ENCODE measurements around the gene C16orf89. TPM values are rescaled to one million over a fixed set of nuclear protein-coding genes. Genes with fewer than 3 reads are reported as not detected.
"Not testable (repeated sequence)": the region's sequence is repeated elsewhere in the genome, so short reads cannot be mapped to it uniquely, and the experiment has no call there.

Gene C16orf89
- polyA plus RNA-seq, 3 donors = not detected

DNA sequence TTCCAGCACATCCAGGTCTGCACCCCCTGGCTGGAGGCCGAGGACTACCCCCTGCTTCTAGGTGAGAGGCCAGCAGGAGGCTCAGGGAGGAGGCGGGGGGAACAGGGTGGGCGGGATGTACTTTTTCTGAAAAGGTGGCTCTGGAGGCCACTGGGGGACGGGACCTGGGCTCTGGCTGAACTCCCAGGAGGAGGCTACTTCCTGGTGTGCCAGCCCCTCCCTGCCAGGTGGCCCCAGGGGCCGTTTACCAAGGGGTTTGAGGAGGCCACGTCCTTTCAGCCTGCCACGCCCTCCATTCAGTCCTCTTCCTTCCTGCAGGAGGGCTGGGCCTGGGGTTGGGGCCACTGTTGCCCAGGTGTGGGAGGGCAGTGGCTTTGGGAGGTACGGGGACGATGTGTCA lies 15.2 kb upstream of the C16orf89 start:
- WGBS (ENCODE audit: insufficient coverage) = 100% methylated on average over 3 of the region's 9 CpGs
- H3K9me3 ChIP-seq (replicated peaks in 1 of 2; ENCODE audit: control insufficient read depth in 1 of 2, insufficient read depth in 1 of 2, low read length in 2 of 2); H3K4me1 Mint-ChIP-seq: not testable (repeated sequence)

DNA sequence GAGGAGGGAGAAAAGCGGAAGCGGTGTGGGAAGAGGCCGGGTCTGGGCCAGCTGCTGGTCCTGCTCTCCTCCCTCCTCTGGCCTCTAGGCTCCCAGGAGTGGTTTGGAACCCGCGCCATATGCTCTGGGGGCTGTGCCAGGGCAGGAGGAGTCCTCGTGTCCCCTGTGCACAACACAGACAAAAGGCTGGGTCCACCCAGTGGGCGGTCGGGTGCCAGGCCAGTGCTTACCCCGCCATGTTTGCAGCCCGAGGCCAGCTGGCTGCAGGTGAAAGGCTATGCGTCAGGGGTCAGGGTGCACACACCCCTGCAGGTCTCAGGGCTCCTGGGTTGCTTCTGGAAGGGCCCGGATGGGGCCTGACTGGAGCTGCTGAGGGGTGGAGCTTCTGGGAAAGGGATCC lies 14.7 kb upstream of the C16orf89 start:
- H3K9me3 ChIP-seq (replicated peaks in 1 of 2; ENCODE audit: control insufficient read depth in 1 of 2, insufficient read depth in 1 of 2, low read length in 2 of 2); H3K4me3 Mint-ChIP-seq; H3K9me3 Mint-ChIP-seq; H3K79me2 ChIP-seq (ENCODE audit: insufficient read depth, low read length); H2AFZ ChIP-seq (ENCODE audit: insufficient read depth, low read depth, low read length, poor library complexity, severe bottlenecking); H3K27ac ChIP-seq (ENCODE audit: low read depth in 1 of 2, low read length in 2 of 2); H3K4me3 ChIP-seq (replicated peaks in 1 of 3; ENCODE audit: low read depth in 2 of 3, low read length in 3 of 3); H3K27me3 ChIP-seq (ENCODE audit: control insufficient read depth in 2 of 2, insufficient read depth in 2 of 2, low read length in 2 of 2); H3K27me3 Mint-ChIP-seq (ENCODE audit: low read depth in 3 of 3); H3K9ac ChIP-seq (ENCODE audit: insufficient read depth, low read length, poor library complexity, severe bottlenecking); H3K27ac Mint-ChIP-seq; intact Hi-C loops (cut with micrococcal nuclease); H3K4me1 Mint-ChIP-seq; DNase-seq; H3K4me2 ChIP-seq (replicated peaks; ENCODE audit: extremely low read depth, low read length, poor library complexity, severe bottlenecking); H4K20me1 ChIP-seq (ENCODE audit: insufficient read depth, low read length); H3K4me1 ChIP-seq (ENCODE audit: control insufficient read depth in 1 of 2, insufficient read depth in 2 of 2, low read length in 2 of 2): not testable (repeated sequence)
- peaks cover 39 to 46% of the 10 kb centered on the region in 2 donors for H3K36me3 ChIP-seq (replicated peaks in 1 of 2; ENCODE audit: control insufficient read depth in 1 of 2, insufficient read depth in 2 of 2, low read length in 2 of 2)
- H3K36me3 Mint-ChIP-seq = peaks cover 62 to 95% of the 10 kb centered on the region in 2 donors
- 100% methylated on average over 7 of the region's 12 CpGs for WGBS (ENCODE audit: insufficient coverage)

More for the DNA sequence above, 15.2 kb upstream of the C16orf89 start:
- H2AFZ ChIP-seq (ENCODE audit: insufficient read depth, low read depth, low read length, poor library complexity, severe bottlenecking); H4K20me1 ChIP-seq (ENCODE audit: insufficient read depth, low read length); H3K4me1 ChIP-seq (ENCODE audit: control insufficient read depth in 1 of 2, insufficient read depth in 2 of 2, low read length in 2 of 2); intact Hi-C loops (cut with micrococcal nuclease); H3K9ac ChIP-seq (ENCODE audit: insufficient read depth, low read length, poor library complexity, severe bottlenecking); H3K4me3 Mint-ChIP-seq; DNase-seq; H3K27me3 ChIP-seq (ENCODE audit: control insufficient read depth in 2 of 2, insufficient read depth in 2 of 2, low read length in 2 of 2); H3K79me2 ChIP-seq (ENCODE audit: insufficient read depth, low read length); H3K27ac Mint-ChIP-seq; H3K9me3 Mint-ChIP-seq; H3K4me2 ChIP-seq (replicated peaks; ENCODE audit: extremely low read depth, low read length, poor library complexity, severe bottlenecking); H3K4me3 ChIP-seq (replicated peaks in 1 of 3; ENCODE audit: low read depth in 2 of 3, low read length in 3 of 3); H3K27me3 Mint-ChIP-seq (ENCODE audit: low read depth in 3 of 3); H3K27ac ChIP-seq (ENCODE audit: low read depth in 1 of 2, low read length in 2 of 2): not testable (repeated sequence)
- H3K36me3 ChIP-seq (replicated peaks in 1 of 2; ENCODE audit: control insufficient read depth in 1 of 2, insufficient read depth in 2 of 2, low read length in 2 of 2) = peaks cover 36 to 45% of the 10 kb centered on the region in 2 donors
- peaks cover 58 to 95% of the 10 kb centered on the region in 2 donors for H3K36me3 Mint-ChIP-seq

DNA sequence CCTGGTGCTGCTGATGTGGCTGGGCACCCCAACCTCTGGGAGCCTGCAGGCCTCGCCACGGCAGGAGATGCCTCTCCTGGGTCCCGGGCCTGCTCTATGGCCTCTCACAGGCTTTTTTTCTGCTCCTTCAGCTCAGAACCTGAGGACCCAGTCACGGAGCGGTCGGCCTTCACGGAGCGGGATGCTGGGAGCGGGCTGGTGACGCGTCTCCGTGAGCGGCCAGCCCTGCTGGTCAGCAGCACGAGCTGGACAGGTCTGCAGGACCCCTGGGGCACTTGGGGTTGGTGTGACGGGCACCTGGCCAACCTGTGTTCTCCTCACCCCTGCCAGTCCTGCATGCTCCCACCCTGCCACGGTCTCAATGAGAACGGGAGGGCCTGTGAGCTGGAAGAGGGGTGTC lies 12.9 kb upstream of the C16orf89 start:
- no peak for DNase-seq
- intact Hi-C loops (cut with micrococcal nuclease) = no loop called here
- H3K9me3 Mint-ChIP-seq = peaks cover 0 to under 1% (median 0%) of the 10 kb centered on the region in 7 donors
- Histone ChIP-seq H3K4me2 (replicated peaks; ENCODE audit: extremely low read depth, low read length, poor library complexity, severe bottlenecking) (no peak overlapping the region), H3K79me2 (ENCODE audit: insufficient read depth, low read length) (peaks cover 9% of the 10 kb centered on the region), H3K9ac (ENCODE audit: insufficient read depth, low read length, poor library complexity, severe bottlenecking) (no peak overlapping the region), H2AFZ (ENCODE audit: insufficient read depth, low read depth, low read length, poor library complexity, severe bottlenecking) (no peak overlapping the region), H3K36me3 (replicated peaks in 1 of 2; ENCODE audit: control insufficient read depth in 1 of 2, insufficient read depth in 2 of 2, low read length in 2 of 2) (peaks cover 44 to 45% of the 10 kb centered on the region in 2 donors), H3K4me1 (ENCODE audit: control insufficient read depth in 1 of 2, insufficient read depth in 2 of 2, low read length in 2 of 2) (no peaks in the 10 kb centered on the region), H3K27ac (ENCODE audit: low read depth in 1 of 2, low read length in 2 of 2) (no peak overlapping the region), H3K27me3 (ENCODE audit: control insufficient read depth in 2 of 2, insufficient read depth in 2 of 2, low read length in 2 of 2) (no peaks in the 10 kb centered on the region), H4K20me1 (ENCODE audit: insufficient read depth, low read length) (no peaks in the 10 kb centered on the region), H3K9me3 (replicated peaks in 1 of 2; ENCODE audit: control insufficient read depth in 1 of 2, insufficient read depth in 1 of 2, low read length in 2 of 2) (no peaks in the 10 kb centered on the region), H3K4me3 (replicated peaks in 1 of 3; ENCODE audit: low read depth in 2 of 3, low read length in 3 of 3) (no peak overlapping the region)
- no peak overlapping the region for H3K27ac Mint-ChIP-seq
- TF ChIP-seq, protein P1, sequence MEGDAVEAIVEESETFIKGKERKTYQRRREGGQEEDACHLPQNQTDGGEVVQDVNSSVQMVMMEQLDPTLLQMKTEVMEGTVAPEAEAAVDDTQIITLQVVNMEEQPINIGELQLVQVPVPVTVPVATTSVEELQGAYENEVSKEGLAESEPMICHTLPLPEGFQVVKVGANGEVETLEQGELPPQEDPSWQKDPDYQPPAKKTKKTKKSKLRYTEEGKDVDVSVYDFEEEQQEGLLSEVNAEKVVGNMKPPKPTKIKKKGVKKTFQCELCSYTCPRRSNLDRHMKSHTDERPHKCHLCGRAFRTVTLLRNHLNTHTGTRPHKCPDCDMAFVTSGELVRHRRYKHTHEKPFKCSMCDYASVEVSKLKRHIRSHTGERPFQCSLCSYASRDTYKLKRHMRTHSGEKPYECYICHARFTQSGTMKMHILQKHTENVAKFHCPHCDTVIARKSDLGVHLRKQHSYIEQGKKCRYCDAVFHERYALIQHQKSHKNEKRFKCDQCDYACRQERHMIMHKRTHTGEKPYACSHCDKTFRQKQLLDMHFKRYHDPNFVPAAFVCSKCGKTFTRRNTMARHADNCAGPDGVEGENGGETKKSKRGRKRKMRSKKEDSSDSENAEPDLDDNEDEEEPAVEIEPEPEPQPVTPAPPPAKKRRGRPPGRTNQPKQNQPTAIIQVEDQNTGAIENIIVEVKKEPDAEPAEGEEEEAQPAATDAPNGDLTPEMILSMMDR (IDR thresholded peaks at IDR 0.05) = no peak
- H3K27me3 Mint-ChIP-seq (ENCODE audit: low read depth in 3 of 3) = peaks cover 0 to 2% (median 0%) of the 10 kb centered on the region in 3 donors
- H3K4me1 Mint-ChIP-seq = no peaks in the 10 kb centered on the region
- H3K36me3 Mint-ChIP-seq = peaks cover 59 to 89% of the 10 kb centered on the region in 2 donors
- no peak overlapping the region for H3K4me3 Mint-ChIP-seq
- WGBS (ENCODE audit: insufficient coverage) = 95% methylated on average over 10 of the region's 17 CpGs

Measured in CD14-positive monocyte (primary cell).